IMR-90 (cell line): ENCODE data around the gene BEND3. TPM values are rescaled to one million over a fixed set of nuclear protein-coding genes. Genes with fewer than 3 reads are reported as not detected.

ENCODE experiments used
- ATAC-seq: fragments of 200-7000 bp; cut with Tn5 transposase; 2 replicates; pipeline ENCODE4 v1.9.1; 2020; ENCODE audit warnings: low read depth, mild to moderate bottlenecking, moderate library complexity
- BruUV-seq: library from RNA; stranded (reverse); fragments of 400-500 nt; replicated peaks from 2 replicates; lab custom pipeline; 2021; lab: Mats Ljungman, UMichigan
- CTCF ChIA-PET: fragments of 300-600 bp; formaldehyde crosslinking; extraction: SDS; loops from one replicate; lab custom pipeline; 2021; ENCODE audit warnings: antibody characterized with exemption; lab: Yijun Ruan, JAX
- POLR2A ChIA-PET: fragments of 300-600 bp; sonication (Branson Sonifier 250); formaldehyde crosslinking; loops from one replicate; lab custom pipeline; 2022; ENCODE audit warnings: antibody characterized with exemption; ENCODE audit not compliant: unreplicated experiment; lab: Charles Lee
- DNase-seq: peaks from one replicate; pipeline ENCODE4 v3.0.0; 2013
- H2AFZ ChIP-seq: replicated peaks from 2 replicates; pipeline ENCODE3; 2013; ENCODE audit warnings: low read length, mild to moderate bottlenecking; ENCODE audit not compliant: poor library complexity
- H2AK5ac ChIP-seq: 2 replicates; pipeline ENCODE4 v1.6.1; 2013; ENCODE audit warnings: low read depth, low read length, inconsistent platforms
- H2AK9ac ChIP-seq: replicated peaks from 2 replicates; pipeline ENCODE3; 2013; ENCODE audit warnings: mild to moderate bottlenecking, low read depth, low read length, moderate library complexity; ENCODE audit not compliant: poor library complexity
- H2BK120ac ChIP-seq: 2 replicates; pipeline ENCODE4 v1.6.1; 2013; ENCODE audit warnings: low read depth, low read length, inconsistent platforms
- H2BK15ac ChIP-seq: 3 replicates; pipeline ENCODE4 v1.6.1; 2013; ENCODE audit warnings: low read depth, low read length, inconsistent platforms
- H2BK20ac ChIP-seq: 2 replicates; pipeline ENCODE4 v1.6.1; 2013; ENCODE audit warnings: low read depth, mild to moderate bottlenecking, inconsistent platforms, low read length, moderate library complexity
- H2BK5ac ChIP-seq: 2 replicates; pipeline ENCODE4 v1.6.1; 2013; ENCODE audit warnings: mild to moderate bottlenecking, low read depth, low read length, inconsistent platforms; ENCODE audit not compliant: poor library complexity, severe bottlenecking
- H3K14ac ChIP-seq: replicated peaks from 2 replicates; pipeline ENCODE4 v1.6.1; 2013; ENCODE audit warnings: low read depth, low read length, inconsistent platforms
- H3K18ac ChIP-seq: 2 replicates; pipeline ENCODE4 v1.6.1; 2013; ENCODE audit warnings: low read depth, low read length, control low read depth
- H3K23ac ChIP-seq: 2 replicates; pipeline ENCODE4 v1.6.1; 2013; ENCODE audit warnings: low read depth, low read length, inconsistent platforms
- H3K27ac ChIP-seq: 2 replicates; pipeline ENCODE4 v1.5.1; 2013; ENCODE audit warnings: mild to moderate bottlenecking, control low read depth, low read length; ENCODE audit not compliant: insufficient read depth
- H3K27me3 ChIP-seq: 2 replicates; pipeline ENCODE4 v1.6.1; 2013; ENCODE audit warnings: low read length; ENCODE audit not compliant: control insufficient read depth, insufficient read depth
- H3K36me3 ChIP-seq: 2 replicates; pipeline ENCODE4 v1.6.1; 2013; ENCODE audit warnings: low read length, mixed read lengths; ENCODE audit not compliant: control insufficient read depth, insufficient read depth
- H3K4ac ChIP-seq: 2 replicates; pipeline ENCODE4 v1.6.1; 2013; ENCODE audit warnings: low read depth, low read length, inconsistent platforms
- H3K4me1 ChIP-seq: 2 replicates; pipeline ENCODE4 v1.6.1; 2013; ENCODE audit warnings: low read length, mixed read lengths; ENCODE audit not compliant: control insufficient read depth, insufficient read depth
- H3K4me2 ChIP-seq: 2 replicates; pipeline ENCODE4 v1.6.1; 2013; ENCODE audit warnings: low read depth, mild to moderate bottlenecking, control low read depth, low read length, moderate library complexity
- H3K4me3 ChIP-seq: 2 replicates; pipeline ENCODE4 v1.5.1; 2013; ENCODE audit warnings: low read depth, mild to moderate bottlenecking, control low read depth, low read length, moderate library complexity; ENCODE audit not compliant: insufficient read depth
- H3K56ac ChIP-seq: 2 replicates; pipeline ENCODE4 v1.6.1; 2013; ENCODE audit warnings: low read length, inconsistent platforms; ENCODE audit not compliant: insufficient read depth; ENCODE audit errors: extremely low read depth
- H3K79me1 ChIP-seq, 2 experiments: 2 replicates each; pipeline ENCODE4 v1.6.1; 2013; ENCODE audit warnings: low read length in 2 of 2, inconsistent platforms in 1 of 2, low read depth in 1 of 2
- H3K9ac ChIP-seq: 2 replicates; pipeline ENCODE4 v1.6.1; 2013; ENCODE audit warnings: low read depth, low read length, control low read depth
- H3K9me1 ChIP-seq: 2 replicates; pipeline ENCODE4 v1.6.1; 2013; ENCODE audit warnings: low read length, inconsistent platforms; ENCODE audit not compliant: insufficient read depth
- H3K9me3 ChIP-seq: 2 replicates; pipeline ENCODE4 v1.6.1; 2013; ENCODE audit warnings: low read length; ENCODE audit not compliant: control insufficient read depth, insufficient read depth
- H4K20me1 ChIP-seq: 2 replicates; pipeline ENCODE4 v1.6.1; 2013; ENCODE audit warnings: low read length, inconsistent platforms; ENCODE audit not compliant: insufficient read depth
- H4K5ac ChIP-seq: 2 replicates; pipeline ENCODE4 v1.6.1; 2013; ENCODE audit warnings: mild to moderate bottlenecking, low read depth, low read length, control low read depth
- H4K8ac ChIP-seq, 2 experiments: 2 replicates each; pipeline ENCODE4 v1.6.1; 2013; ENCODE audit warnings: low read depth in 2 of 2, low read length in 2 of 2, control low read depth in 1 of 2, inconsistent platforms in 1 of 2
- H4K91ac ChIP-seq: 2 replicates; pipeline ENCODE4 v1.6.1; 2013; ENCODE audit warnings: low read depth, low read length, inconsistent platforms; ENCODE audit not compliant: insufficient read depth
- BHLHE40 ChIP-seq: fragments of 150-350 bp; IDR thresholded peaks from 2 replicates; pipeline ENCODE4 v1.6.1; 2016; ENCODE audit warnings: mild to moderate bottlenecking, low read depth, low read length
- CEBPB ChIP-seq: IDR thresholded peaks from 2 replicates; pipeline ENCODE4 v1.6.1; 2012; ENCODE audit warnings: low read depth, low read length, improper control_type of control experiment
- CHD1 ChIP-seq: IDR thresholded peaks from 2 replicates; pipeline ENCODE4 v1.6.1; 2012; ENCODE audit warnings: low read depth, low read length, improper control_type of control experiment
- CTCF ChIP-seq: conservative IDR thresholded peaks from 2 replicates; pipeline ENCODE4 v1.5.1; 2012; ENCODE audit warnings: mild to moderate bottlenecking, low read depth, low read length, improper control_type of control experiment
- ELK1 ChIP-seq: fragments of 150-350 bp; IDR thresholded peaks from 2 replicates; pipeline ENCODE4 v1.6.1; 2016; ENCODE audit warnings: low read depth, mild to moderate bottlenecking, low read length, moderate library complexity, borderline replicate concordance
- FOS ChIP-seq: fragments of 150-350 bp; IDR thresholded peaks from 2 replicates; pipeline ENCODE4 v1.6.1; 2016; ENCODE audit warnings: low read depth, low read length
- MAFK ChIP-seq: IDR thresholded peaks from 2 replicates; pipeline ENCODE4 v1.6.1; 2012; ENCODE audit warnings: low read depth, low read length, improper control_type of control experiment
- MAZ ChIP-seq: IDR thresholded peaks from 2 replicates; pipeline ENCODE4 v1.6.1; 2012; ENCODE audit warnings: low read depth, mild to moderate bottlenecking, low read length, improper control_type of control experiment, moderate library complexity, borderline replicate concordance
- MXI1 ChIP-seq: IDR thresholded peaks from 2 replicates; pipeline ENCODE4 v1.6.1; 2012; ENCODE audit warnings: low read depth, mild to moderate bottlenecking, low read length, moderate library complexity, borderline replicate concordance
- NFE2L2 ChIP-seq: fragments of 150-350 bp; IDR thresholded peaks from 2 replicates; pipeline ENCODE4 v1.6.1; 2016; ENCODE audit warnings: low read depth, mild to moderate bottlenecking, low read length
- POLR2A ChIP-seq: IDR thresholded peaks from 2 replicates; pipeline ENCODE4 v1.6.1; 2012; ENCODE audit warnings: mild to moderate bottlenecking, low read depth, low read length
- RAD21 ChIP-seq: IDR thresholded peaks from 2 replicates; pipeline ENCODE4 v1.6.1; 2012; ENCODE audit warnings: low read length, improper control_type of control experiment
- RCOR1 ChIP-seq: IDR thresholded peaks from 2 replicates; pipeline ENCODE4 v1.6.1; 2012; ENCODE audit warnings: mild to moderate bottlenecking, low read length, improper control_type of control experiment; ENCODE audit not compliant: insufficient replicate concordance
- RFX5 ChIP-seq: IDR thresholded peaks from 2 replicates; pipeline ENCODE4 v1.8.0; 2012; ENCODE audit warnings: low read depth, mild to moderate bottlenecking, low read length, moderate library complexity
- SMC3 ChIP-seq: fragments of 150-350 bp; IDR thresholded peaks from 2 replicates; pipeline ENCODE4 v1.6.1; 2016; ENCODE audit warnings: low read depth, mild to moderate bottlenecking, antibody characterized with exemption, low read length, moderate library complexity
- USF2 ChIP-seq: fragments of 150-350 bp; IDR thresholded peaks from 2 replicates; pipeline ENCODE4 v1.6.1; 2017; ENCODE audit warnings: mild to moderate bottlenecking, antibody characterized with exemption, low read length, low read depth
- WGBS, 2 experiments: methylation state at CpG; one replicate each; pipeline versions ENCODE4 v1.1.5 to v1.1.7; 2013; ENCODE audit warnings: missing lambda C conversion rate in 2 of 2; ENCODE audit not compliant: insufficient read length in 1 of 2; ENCODE audit errors: extremely low coverage in 2 of 2; 5-methylcytosine and 5-hydroxymethylcytosine counted together
- dilution Hi-C: fragments of 300-500 bp; cut with HindIII; formaldehyde crosslinking; loops from one replicate; pipeline ENCODE4 v1.14.3; 2018; ENCODE audit warnings: low sequenced_read_pairs; ENCODE audit not compliant: unreplicated experiment
- in situ Hi-C: fragments of 300-500 bp; cut with MboI; formaldehyde crosslinking; loops from 3 replicates; pipeline ENCODE4 v1.14.3; 2019; ENCODE audit warnings: low sequenced_read_pairs, inconsistent platforms, mixed read lengths
- intact Hi-C: fragments of 100-400 bp; cut with micrococcal nuclease; formaldehyde crosslinking; loops from 2 replicates; pipeline ENCODE4 v1.10.0; 2022
- polyA plus RNA-seq, 3 experiments: library from polyadenylated mRNA; depleted of rRNA; stranded (reverse); fragments of >200 nt; gene quantifications; 2 replicates each; pipeline ENCODE4 v1.2.3, GENCODE V29; 2012; ENCODE audit warnings: low replicate concordance in 1 of 3
- total RNA-seq: library from RNA; depleted of rRNA; stranded (reverse); fragments of >200 nt; gene quantifications from 2 replicates; pipeline ENCODE4 v1.2.3, GENCODE V29; 2012

BEND3 gene
- total and polyA plus RNA-seq, 2 of the 4 experiments (the other 2 are of a cell fraction): 1.2 to 1.8 TPM

- Histone ChIP-seq H3K56ac (no peak overlapping the region), H3K14ac (no peak overlapping the region), H2BK15ac (no peak overlapping the region), H2BK120ac (no peak overlapping the region), H2AK9ac (no peak overlapping the region), H3K4me3 (no peak overlapping the region), H2BK5ac (no peak overlapping the region), H4K8ac (no peak overlapping the region), H3K18ac (no peak overlapping the region), H4K20me1 (no peaks in the 10 kb centered on the region), H3K9ac (no peak overlapping the region), H3K9me3 (no peaks in the 10 kb centered on the region), H2BK20ac (no peak overlapping the region), H3K36me3 (no peaks in the 10 kb centered on the region), H3K23ac (no peak overlapping the region), H2AK5ac (no peak overlapping the region), H2AFZ (no peak overlapping the region), H3K9me1 (no peaks in the 10 kb centered on the region), H3K27me3 (no peaks in the 10 kb centered on the region), H4K91ac (no peak overlapping the region), H3K4me1 (no peaks in the 10 kb centered on the region; the same call in 1 of the 2 replicates), H4K5ac (no peak overlapping the region), H3K4ac (no peak overlapping the region), H3K4me2 (no peak overlapping the region), H3K79me1 (no peaks in the 10 kb centered on the region), H3K27ac (no peak overlapping the region)
- ATAC-seq (no peak), DNase-seq (no peak)
- TF ChIP-seq BHLHE40 (no peak), MAFK (no peak), CEBPB (no peak), ELK1 (no peak), FOS (no peak), CTCF (no peak), NFE2L2 (no peak), POLR2A (no peak), USF2 (no peak), RAD21 (no peak), MXI1 (no peak), MAZ (no peak), RFX5 (no peak), SMC3 (no peak), RCOR1 (no peak), CHD1 (no peak)
- no CpG with 5 or more reads among the region's 2 CpGs for WGBS, 2 experiments
- no TSS peak for BruUV-seq
- dilution Hi-C loops: no loop called here
- CTCF ChIA-PET: no interaction called here
- intact Hi-C loops: no loop called here
- POLR2A ChIA-PET: no interaction called here
- in situ Hi-C loops: no loop called here
Measured at GRCh38 chr6:107056796-107057195, 58.5 kb downstream of the BEND3 start.
